Keratinocyte (primary cell): Measurements from ENCODE around the gene RANBP3L. TPM values are rescaled to one million over a fixed set of nuclear protein-coding genes. Genes with fewer than 3 reads are reported as not detected.

ENCODE experiments used
- DNase-seq: peaks from one replicate; pipeline ENCODE4 v3.0.0-alpha.2; 2011; ENCODE audit warnings: low read depth, missing footprints, low spot score
- FAIRE-seq: peaks from 2 replicates; lab custom pipeline; 2011; peaks lifted over from hg19 to GRCh38; lab: Jason Lieb, UNC
- H2AFZ ChIP-seq: 2 replicates; pipeline ENCODE4 v1.6.0; 2012; ENCODE audit warnings: low read length, control low read depth, inconsistent platforms; ENCODE audit not compliant: control insufficient read depth
- H3K27ac ChIP-seq: 2 replicates; pipeline ENCODE4 v1.5.1; 2011; ENCODE audit warnings: low read length; ENCODE audit not compliant: control insufficient read depth, insufficient read depth
- H3K27me3 ChIP-seq: 3 replicates; pipeline ENCODE4 v1.6.0; 2011; ENCODE audit warnings: low read length; ENCODE audit not compliant: control insufficient read depth, insufficient read depth; ENCODE audit errors: extremely low read depth
- H3K36me3 ChIP-seq, 2 experiments: 2 replicates in 1 of 2; 3 replicates in 1 of 2; pipeline ENCODE4 v1.5.1; 2011; ENCODE audit warnings: low read length in 2 of 2, mild to moderate bottlenecking in 1 of 2; ENCODE audit not compliant: control insufficient read depth in 2 of 2, insufficient read depth in 2 of 2; ENCODE audit errors: extremely low read depth in 1 of 2
- H3K4me1 ChIP-seq: 3 replicates; pipeline ENCODE4 v1.5.1; 2011; ENCODE audit warnings: low read length; ENCODE audit not compliant: control insufficient read depth, insufficient read depth; ENCODE audit errors: extremely low read depth
- H3K4me2 ChIP-seq: 3 replicates; pipeline ENCODE4 v1.6.0; 2011; ENCODE audit warnings: low read depth, low read length; ENCODE audit not compliant: control insufficient read depth, insufficient read depth; ENCODE audit errors: extremely low read depth
- H3K4me3 ChIP-seq, 3 experiments: fragments of 200-600 bp in 1 of 3; sonication (generic) in 1 of 3; 2 replicates in 2 of 3; 3 replicates in 1 of 3; pipeline ENCODE4 v1.5.1; 2011 to 2016; ENCODE audit warnings: low read length in 3 of 3, mild to moderate bottlenecking in 3 of 3, control low read depth in 2 of 3, inconsistent platforms in 1 of 3, low read depth in 1 of 3, mixed read lengths in 1 of 3, mixed run types in 1 of 3, moderate library complexity in 1 of 3; ENCODE audit not compliant: control insufficient read depth in 2 of 3, insufficient read depth in 2 of 3; ENCODE audit errors: extremely low read depth in 1 of 3
- H3K79me2 ChIP-seq: 2 replicates; pipeline ENCODE4 v1.6.0; 2012; ENCODE audit warnings: low read length; ENCODE audit not compliant: control insufficient read depth, insufficient read depth
- H3K9ac ChIP-seq: 3 replicates; pipeline ENCODE4 v1.6.0; 2011; ENCODE audit warnings: low read length; ENCODE audit not compliant: control insufficient read depth, insufficient read depth; ENCODE audit errors: extremely low read depth
- H3K9me1 ChIP-seq: 3 replicates; pipeline ENCODE4 v1.6.0; 2011; ENCODE audit warnings: low read length; ENCODE audit not compliant: control insufficient read depth, insufficient read depth; ENCODE audit errors: extremely low read depth
- H3K9me3 ChIP-seq: 2 replicates; pipeline ENCODE4 v1.5.1; 2012; ENCODE audit warnings: low read depth, low read length; ENCODE audit not compliant: control insufficient read depth
- H4K20me1 ChIP-seq: 3 replicates; pipeline ENCODE4 v1.6.0; 2011; ENCODE audit warnings: low read length; ENCODE audit not compliant: control insufficient read depth, insufficient read depth; ENCODE audit errors: extremely low read depth
- CTCF ChIP-seq, 3 experiments: IDR thresholded peaks in 1 of 3; conservative IDR thresholded peaks in 1 of 3; optimal IDR thresholded peaks in 1 of 3; 2 replicates in 2 of 3; 3 replicates in 1 of 3; pipeline versions ENCODE3 to v1.5.1; 2011; ENCODE audit warnings: low read length in 3 of 3, mild to moderate bottlenecking in 3 of 3, moderate library complexity in 2 of 3, control low read depth in 1 of 3, inconsistent platforms in 1 of 3; ENCODE audit not compliant: insufficient read depth in 2 of 3; ENCODE audit errors: extremely low read depth in 1 of 3
- EZH2 ChIP-seq: IDR thresholded peaks from one replicate; pipeline ENCODE4 v1.6.1; 2012; ENCODE audit warnings: inconsistent platforms, mild to moderate bottlenecking, low read length, moderate library complexity
- dilution Hi-C: fragments of 300-500 bp; cut with MboI; formaldehyde crosslinking; loops from one replicate; pipeline ENCODE4 v1.7.0; 2020; ENCODE audit warnings: low sequenced_read_pairs; ENCODE audit not compliant: extremely low pct_ligation_motif_present
- polyA plus RNA-seq, 5 experiments: library from polyadenylated mRNA; depleted of rRNA in 3 of 5; stranded (reverse) in 3 of 5; stranded (forward) in 1 of 5; unstranded in 1 of 5; fragments of >200 nt; gene quantifications; 1 replicate in 1 of 5; 2 replicates in 3 of 5; 3 replicates in 1 of 5; pipeline versions ENCODE4 v1.2.1 to v1.2.3, GENCODE V29; 2011 to 2012; ENCODE audit warnings: missing spikeins in 2 of 5, low read depth in 1 of 5, low replicate concordance in 1 of 5

Gene RANBP3L
- polyA plus RNA-seq, 1 donor (not counting 4 experiments of a cell fraction or from before 2014, with no cell fraction given) = not detected

- H3K9me3 ChIP-seq = no peaks in the 10 kb centered on the region
- H3K4me2 ChIP-seq = no peak overlapping the region
- no peak overlapping the region for H3K4me3 ChIP-seq
- no peak overlapping the region for H2AFZ ChIP-seq
- TF ChIP-seq EZH2 (no peak), CTCF (optimal IDR thresholded peaks at IDR 0.05 in 1 of 3, IDR thresholded peaks at IDR 0.05 in 1 of 3, conservative IDR thresholded peaks at IDR 0.05 in 1 of 3; ENCODE audit: extremely low read depth in 1 of 3, insufficient read depth in 2 of 3, low read length in 3 of 3) (no peak)
- no peak overlapping the region for H3K27ac ChIP-seq
- no peak overlapping the region for H3K9ac ChIP-seq
- H3K36me3 ChIP-seq = no peaks in the 10 kb centered on the region
- no peaks in the 10 kb centered on the region for H3K79me2 ChIP-seq
- dilution Hi-C loops = no loop called here
- DNase-seq = no peak
- no peaks in the 10 kb centered on the region for H3K4me1 ChIP-seq
- FAIRE-seq = no peak
- H4K20me1 ChIP-seq = no peaks in the 10 kb centered on the region
- H3K9me1 ChIP-seq = no peaks in the 10 kb centered on the region
- no peaks in the 10 kb centered on the region for H3K27me3 ChIP-seq
These were observed 33.8 kb downstream of the RANBP3L start for GRCh38 chr5:36267905-36268304.

- Histone ChIP-seq H3K9me1 (no peaks in the 10 kb centered on the region), H3K79me2 (no peaks in the 10 kb centered on the region), H3K27ac (no peak overlapping the region), H3K9ac (no peak overlapping the region), H4K20me1 (no peaks in the 10 kb centered on the region), H3K4me3 (no peak overlapping the region), H3K4me2 (no peak overlapping the region), H2AFZ (no peak overlapping the region), H3K27me3 (no peaks in the 10 kb centered on the region), H3K9me3 (no peaks in the 10 kb centered on the region), H3K4me1 (no peaks in the 10 kb centered on the region), H3K36me3 (no peaks in the 10 kb centered on the region)
- TF ChIP-seq EZH2 (no peak), CTCF (optimal IDR thresholded peaks at IDR 0.05 in 1 of 3, IDR thresholded peaks at IDR 0.05 in 1 of 3, conservative IDR thresholded peaks at IDR 0.05 in 1 of 3; ENCODE audit: extremely low read depth in 1 of 3, insufficient read depth in 2 of 3, low read length in 3 of 3) (no peak)
- FAIRE-seq (no peak), DNase-seq (no peak)
- dilution Hi-C loops = no loop called here
These were observed 37.4 kb downstream of the RANBP3L start for GRCh38 chr5:36264202-36264760.
